Ishikawa (cell line): ENCODE measurements around the gene HDAC8.

ENCODE experiments used
- CEBPB ChIP-seq: IDR thresholded peaks from 2 replicates; pipeline ENCODE4 v1.6.1; 2012
- EP300 ChIP-seq: IDR thresholded peaks from 2 replicates; pipeline ENCODE4 v1.6.1; 2012; ENCODE audit warnings: borderline replicate concordance
- MAX ChIP-seq: IDR thresholded peaks from 2 replicates; pipeline ENCODE4 v1.6.1; 2012
- NFIC ChIP-seq: IDR thresholded peaks from 2 replicates; pipeline ENCODE4 v1.6.1; 2012
- REST ChIP-seq: IDR thresholded peaks from 2 replicates; pipeline ENCODE4 v1.6.1; 2012; ENCODE audit warnings: low read depth, mild to moderate bottlenecking
- TAF1 ChIP-seq: IDR thresholded peaks from 2 replicates; pipeline ENCODE4 v1.6.1; 2012; ENCODE audit warnings: low read depth, mild to moderate bottlenecking
- USF1 ChIP-seq: IDR thresholded peaks from 2 replicates; pipeline ENCODE4 v1.6.1; 2012
- YY1 ChIP-seq: IDR thresholded peaks from 2 replicates; pipeline ENCODE4 v1.6.1; 2012; ENCODE audit warnings: low read depth

- TF ChIP-seq USF1 (no peak), CEBPB (no peak), TAF1 (no peak), REST (no peak), EP300 (no peak), YY1 (no peak), MAX (no peak), NFIC (no peak)
These were observed 178.0 kb downstream of the HDAC8 start for GRCh38 chrX:72394518-72395170.
